Measurements from ENCODE around the gene PPM1L. TPM values are rescaled to one million over a fixed set of nuclear protein-coding genes. Genes with fewer than 3 reads are reported as not detected.

The PPM1L gene
- total and polyA plus RNA-seq, 7 experiments from 2014 or later = 0.48 to 19.1 (median 5.3) TPM

DNA sequence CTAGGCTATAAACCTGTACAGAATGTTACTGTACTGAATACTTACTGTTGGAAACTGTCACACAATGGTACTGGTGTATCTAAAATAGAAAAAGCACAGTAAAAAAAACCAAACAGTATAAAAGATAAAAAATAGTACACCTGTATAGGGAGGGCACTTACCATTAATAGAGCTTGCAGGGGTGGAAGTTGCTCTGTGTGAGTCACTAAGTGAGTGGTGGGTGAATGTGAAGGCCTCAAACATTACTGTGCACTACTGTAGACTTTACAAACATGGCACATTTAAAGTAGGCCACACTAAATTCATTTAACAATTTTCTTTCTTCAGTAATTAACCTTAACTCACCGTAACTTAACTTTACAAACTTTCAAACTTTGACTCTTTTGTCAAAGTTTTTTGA, 327.1 kb downstream of the PPM1L start:
- Mint-ChIP-seq H3K27me3 (peaks cover 0 to 4% (median 0%) of the 10 kb centered on the region in 5 donors), H3K4me1 (peaks cover 0 to 27% (median 0%) of the 10 kb centered on the region in 7 donors), H3K27ac (no peak overlapping the region), H3K4me3 (no peak overlapping the region), H3K36me3 (peaks cover 0 to 22% (median 0%) of the 10 kb centered on the region in 5 donors), H3K9me3 (no peaks in the 10 kb centered on the region)
- intact Hi-C loops (cut with micrococcal nuclease) = no loop called here
- Histone ChIP-seq H3K36me3 (ENCODE audit: control insufficient read depth in 2 of 3, insufficient read depth in 3 of 3, low read length in 3 of 3) (no peaks in the 10 kb centered on the region), H3K4me1 (ENCODE audit: control insufficient read depth in 2 of 2, insufficient read depth in 2 of 2, low read length in 2 of 2) (no peaks in the 10 kb centered on the region), H3K4me3 (ENCODE audit: low read length) (no peak overlapping the region), H3K27me3 (ENCODE audit: control insufficient read depth in 2 of 2, insufficient read depth in 2 of 2, low read length in 2 of 2) (no peaks in the 10 kb centered on the region), H3K9me3 (ENCODE audit: control insufficient read depth in 2 of 3, low read length in 3 of 3) (no peaks in the 10 kb centered on the region), H3K27ac (ENCODE audit: low read depth, low read length) (no peak overlapping the region)
- DNase-seq (no peak), ATAC-seq (no peak)
- ChIA-PET CTCF (interaction anchor here (0.8 kb wide), 1 partner anchor 406 kb away, joined by 3 read pairs; the partner anchor contains the start of gene ARL14), POLR2A (no interaction called here)

DNA sequence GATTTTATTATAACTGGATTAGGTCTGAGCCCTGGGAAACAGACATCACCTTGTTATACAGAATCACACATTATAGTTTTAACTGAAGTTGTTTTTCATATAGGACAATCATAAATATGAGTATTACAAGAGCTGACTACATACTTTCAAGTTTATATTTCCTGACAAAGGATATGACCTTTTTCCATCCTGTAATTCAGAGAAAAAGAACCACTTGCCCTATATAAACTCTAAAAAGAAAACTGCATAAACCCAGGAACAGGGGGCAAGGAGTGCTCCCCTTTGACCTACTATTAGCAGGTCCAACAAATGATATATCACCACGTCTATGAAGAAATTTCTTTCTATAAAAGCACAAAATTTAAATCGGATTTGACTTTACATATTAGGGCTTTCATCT, 328.2 kb downstream of the PPM1L start:
- no peaks in the 10 kb centered on the region for H3K9me3 Mint-ChIP-seq
- H3K36me3 ChIP-seq (ENCODE audit: control insufficient read depth in 2 of 3, insufficient read depth in 3 of 3, low read length in 3 of 3) = no peaks in the 10 kb centered on the region
- no peak for ATAC-seq
- H3K4me3 ChIP-seq (ENCODE audit: low read length) = no peak overlapping the region
- H3K27ac Mint-ChIP-seq = no peak overlapping the region
- CTCF ChIA-PET = no interaction called here
- no peaks in the 10 kb centered on the region for H3K4me1 ChIP-seq (ENCODE audit: control insufficient read depth in 2 of 2, insufficient read depth in 2 of 2, low read length in 2 of 2)
- intact Hi-C loops (cut with micrococcal nuclease) = no loop called here
- peaks cover 0 to 27% (median 0%) of the 10 kb centered on the region in 7 donors for H3K4me1 Mint-ChIP-seq
- H3K9me3 ChIP-seq (ENCODE audit: control insufficient read depth in 2 of 3, low read length in 3 of 3) = no peaks in the 10 kb centered on the region
- DNase-seq = no peak
- H3K36me3 Mint-ChIP-seq = peaks cover 0 to 27% (median 0%) of the 10 kb centered on the region in 5 donors
- H3K4me3 Mint-ChIP-seq = no peak overlapping the region
- no peak overlapping the region for H3K27ac ChIP-seq (ENCODE audit: low read depth, low read length)
- POLR2A ChIA-PET = no interaction called here
- peaks cover 0 to 2% (median 0%) of the 10 kb centered on the region in 5 donors for H3K27me3 Mint-ChIP-seq
- H3K27me3 ChIP-seq (ENCODE audit: control insufficient read depth in 2 of 2, insufficient read depth in 2 of 2, low read length in 2 of 2) = no peaks in the 10 kb centered on the region

DNA sequence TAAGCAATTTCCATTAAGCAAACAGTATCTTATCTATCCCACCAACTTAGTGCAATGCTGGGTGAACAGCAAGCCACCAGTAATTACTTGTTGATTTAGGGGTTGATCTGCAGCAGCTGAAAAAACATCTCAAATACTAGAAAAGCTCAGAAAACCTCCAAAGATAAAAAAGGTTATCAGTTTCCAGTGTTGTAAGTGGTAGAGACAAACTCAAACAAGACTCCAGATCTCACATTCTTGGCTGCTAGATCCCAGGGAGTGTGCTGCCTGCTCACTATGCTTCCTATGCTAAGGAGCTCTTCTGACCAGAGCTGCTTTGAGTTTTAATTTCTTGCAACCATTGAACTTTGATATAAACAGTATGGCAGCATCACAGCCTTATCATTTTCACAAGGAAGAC, 337.9 kb downstream of the PPM1L start:
- intact Hi-C loops (cut with micrococcal nuclease) = no loop called here
- H3K27ac Mint-ChIP-seq = no peak overlapping the region
- ChIA-PET CTCF (no interaction called here), POLR2A (no interaction called here)
- no peaks in the 10 kb centered on the region for H3K9me3 Mint-ChIP-seq
- Histone ChIP-seq H3K4me1 (ENCODE audit: control insufficient read depth in 2 of 2, insufficient read depth in 2 of 2, low read length in 2 of 2) (no peaks in the 10 kb centered on the region), H3K9me3 (ENCODE audit: control insufficient read depth in 2 of 3, low read length in 3 of 3) (no peaks in the 10 kb centered on the region), H3K27me3 (ENCODE audit: control insufficient read depth in 2 of 2, insufficient read depth in 2 of 2, low read length in 2 of 2) (no peaks in the 10 kb centered on the region), H3K36me3 (ENCODE audit: control insufficient read depth in 2 of 3, insufficient read depth in 3 of 3, low read length in 3 of 3) (no peaks in the 10 kb centered on the region), H3K4me3 (ENCODE audit: low read length) (no peak overlapping the region), H3K27ac (ENCODE audit: low read depth, low read length) (no peak overlapping the region)
- H3K4me1 Mint-ChIP-seq = peaks cover 0 to 2% (median 0%) of the 10 kb centered on the region in 7 donors
- no peaks in the 10 kb centered on the region for H3K36me3 Mint-ChIP-seq
- H3K27me3 Mint-ChIP-seq = peaks cover 0 to 7% (median 0%) of the 10 kb centered on the region in 5 donors
- no peak for ATAC-seq
- no peak for DNase-seq
- H3K4me3 Mint-ChIP-seq = no peak overlapping the region

DNA sequence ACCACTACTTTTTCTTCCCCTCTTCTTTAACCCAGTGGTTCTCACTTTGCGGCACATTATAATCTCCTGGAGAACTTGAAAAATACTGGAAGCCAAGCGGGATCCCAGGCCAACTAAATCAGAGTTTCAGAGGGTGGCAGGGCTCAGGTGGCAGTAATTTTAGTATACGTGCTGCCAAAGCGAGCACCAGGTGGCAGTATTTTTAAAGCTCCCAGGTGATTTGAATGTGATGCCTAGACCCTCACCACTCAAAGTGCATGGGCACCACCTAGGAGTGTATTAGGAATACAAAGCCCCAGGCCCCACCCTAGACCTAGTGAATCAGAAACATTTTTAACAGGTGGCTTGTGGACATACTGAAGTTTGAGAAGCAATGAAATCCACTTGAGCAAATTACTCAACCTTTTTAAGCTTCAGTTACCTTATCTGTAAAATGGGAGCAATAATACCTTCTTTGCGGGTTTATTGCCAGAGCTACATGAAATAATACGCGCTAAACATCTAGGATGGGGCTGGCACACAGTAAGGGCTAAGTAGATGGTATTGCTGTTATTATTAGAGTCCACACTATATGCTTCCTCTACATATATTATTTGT, 340.8 kb downstream of the PPM1L start:
- Mint-ChIP-seq H3K36me3 (no peaks in the 10 kb centered on the region), H3K4me1 (peaks cover 0 to 2% (median 0%) of the 10 kb centered on the region in 7 donors), H3K27ac (no peak overlapping the region), H3K4me3 (no peak overlapping the region), H3K9me3 (no peaks in the 10 kb centered on the region), H3K27me3 (peaks cover 0 to 8% (median 0%) of the 10 kb centered on the region in 5 donors)
- H3K9me3 ChIP-seq (ENCODE audit: control insufficient read depth in 2 of 3, low read length in 3 of 3) = no peaks in the 10 kb centered on the region
- ATAC-seq = no peak
- no peak overlapping the region for H3K27ac ChIP-seq (ENCODE audit: low read depth, low read length)
- ChIA-PET CTCF (interaction anchor here (0.8 to 1.5 kb wide), 3 partner anchors 8 to 327 kb away, joined by 3 to 5 read pairs (median 4); partner anchors contain the start of gene B3GALNT1), POLR2A (no interaction called here)
- intact Hi-C loops (cut with micrococcal nuclease) = loop anchor here (1.0 to 5.0 kb wide), 4 partner anchors 177 to 327 kb away; no protein-coding TSS in a partner anchor
- H3K4me1 ChIP-seq (ENCODE audit: control insufficient read depth in 2 of 2, insufficient read depth in 2 of 2, low read length in 2 of 2) = no peaks in the 10 kb centered on the region
- no peak overlapping the region for H3K4me3 ChIP-seq (ENCODE audit: low read length)
- H3K27me3 ChIP-seq (ENCODE audit: control insufficient read depth in 2 of 2, insufficient read depth in 2 of 2, low read length in 2 of 2) = no peaks in the 10 kb centered on the region
- DNase-seq = peak in 5 of 9 donors; percentile 8 to 34 (median 21)
- H3K36me3 ChIP-seq (ENCODE audit: control insufficient read depth in 2 of 3, insufficient read depth in 3 of 3, low read length in 3 of 3) = no peaks in the 10 kb centered on the region

DNA sequence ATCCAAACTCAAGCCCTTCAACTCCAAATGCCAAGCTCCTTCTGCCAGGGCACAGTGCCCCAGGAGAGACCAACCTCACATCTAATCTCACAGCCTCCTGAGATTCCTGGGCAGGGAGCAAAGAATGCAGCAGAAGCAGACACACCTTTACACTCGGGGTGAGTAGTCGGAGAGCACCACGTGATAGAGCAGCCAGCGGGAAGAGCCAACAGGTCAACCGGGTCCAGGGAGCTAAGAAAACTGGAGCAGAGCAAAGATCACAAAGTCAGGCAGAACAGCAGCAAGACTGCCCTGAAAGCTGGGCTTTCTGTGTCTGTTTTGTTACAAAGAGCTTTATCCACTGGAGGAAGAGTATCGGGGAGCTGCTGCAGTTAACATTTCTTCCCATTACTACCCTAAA, 345.0 kb downstream of the PPM1L start:
- H3K27ac Mint-ChIP-seq = no peak overlapping the region
- Histone ChIP-seq H3K27ac (ENCODE audit: low read depth, low read length) (no peak overlapping the region), H3K36me3 (ENCODE audit: control insufficient read depth in 2 of 3, insufficient read depth in 3 of 3, low read length in 3 of 3) (no peaks in the 10 kb centered on the region), H3K4me3 (ENCODE audit: low read length) (no peak overlapping the region), H3K27me3 (ENCODE audit: control insufficient read depth in 2 of 2, insufficient read depth in 2 of 2, low read length in 2 of 2) (no peaks in the 10 kb centered on the region), H3K4me1 (ENCODE audit: control insufficient read depth in 2 of 2, insufficient read depth in 2 of 2, low read length in 2 of 2) (no peaks in the 10 kb centered on the region), H3K9me3 (ENCODE audit: control insufficient read depth in 2 of 3, low read length in 3 of 3) (no peaks in the 10 kb centered on the region)
- CTCF ChIA-PET = interaction anchor here (0.9 kb wide), 1 partner anchor 174 kb away, joined by 4 read pairs; no protein-coding TSS in a partner anchor
- H3K9me3 Mint-ChIP-seq = no peaks in the 10 kb centered on the region
- no peak overlapping the region for H3K4me3 Mint-ChIP-seq
- H3K27me3 Mint-ChIP-seq = peaks cover 4 to 34% (median 14%) of the 10 kb centered on the region in 5 donors
- H3K36me3 Mint-ChIP-seq = peaks cover 0 to 6% (median 0%) of the 10 kb centered on the region in 5 donors
- POLR2A ChIA-PET = no interaction called here
- ATAC-seq = no peak
- intact Hi-C loops (cut with micrococcal nuclease) = no loop called here
- DNase-seq = no peak
- peaks cover 0 to 12% (median 8%) of the 10 kb centered on the region in 7 donors for H3K4me1 Mint-ChIP-seq

DNA sequence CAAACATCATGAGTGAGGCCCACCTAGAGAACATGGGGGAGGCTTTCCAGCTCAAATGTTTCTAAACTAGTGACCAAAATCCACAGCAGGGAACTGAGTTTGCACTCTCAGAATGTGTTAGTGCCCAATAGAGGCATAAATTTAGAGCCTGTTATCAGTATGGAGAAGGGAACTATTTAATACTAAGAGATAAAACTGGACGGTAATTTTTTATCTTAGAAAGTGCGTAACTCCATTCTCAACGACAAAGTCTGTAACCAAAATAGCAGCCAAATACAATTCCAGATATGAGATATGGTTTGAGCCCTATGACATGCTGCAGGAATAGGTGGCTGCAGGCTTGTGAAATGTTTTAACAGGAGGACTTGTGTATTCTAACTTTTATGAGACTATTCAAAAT, 345.6 kb downstream of the PPM1L start:
- Histone ChIP-seq H3K4me3 (ENCODE audit: low read length) (no peak overlapping the region), H3K4me1 (ENCODE audit: control insufficient read depth in 2 of 2, insufficient read depth in 2 of 2, low read length in 2 of 2) (no peaks in the 10 kb centered on the region), H3K27ac (ENCODE audit: low read depth, low read length) (no peak overlapping the region), H3K9me3 (ENCODE audit: control insufficient read depth in 2 of 3, low read length in 3 of 3) (no peaks in the 10 kb centered on the region), H3K27me3 (ENCODE audit: control insufficient read depth in 2 of 2, insufficient read depth in 2 of 2, low read length in 2 of 2) (no peaks in the 10 kb centered on the region), H3K36me3 (ENCODE audit: control insufficient read depth in 2 of 3, insufficient read depth in 3 of 3, low read length in 3 of 3) (no peaks in the 10 kb centered on the region)
- ChIA-PET POLR2A (no interaction called here), CTCF (interaction anchor here (0.9 kb wide), 1 partner anchor 173 kb away, joined by 4 read pairs; no protein-coding TSS in a partner anchor)
- no peak overlapping the region for H3K27ac Mint-ChIP-seq
- no peaks in the 10 kb centered on the region for H3K9me3 Mint-ChIP-seq
- no peak for DNase-seq
- ATAC-seq = no peak
- H3K27me3 Mint-ChIP-seq = peaks cover 4 to 34% (median 16%) of the 10 kb centered on the region in 5 donors
- intact Hi-C loops (cut with micrococcal nuclease) = no loop called here
- peaks cover 0 to 11% (median 8%) of the 10 kb centered on the region in 7 donors for H3K4me1 Mint-ChIP-seq
- H3K36me3 Mint-ChIP-seq = peaks cover 0 to 6% (median 0%) of the 10 kb centered on the region in 5 donors
- H3K4me3 Mint-ChIP-seq = no peak overlapping the region
